HG02943 (cell line): ENCODE data around the gene VMO1.

ENCODE experiments used
- ATAC-seq: cut with Tn5 transposase; IDR thresholded peaks from one replicate; pipeline ENCODE4 v1.9.1; 2021; ENCODE audit warnings: mild to moderate bottlenecking, low read depth, moderate library complexity; ENCODE audit not compliant: unreplicated experiment

VMO1 gene

GRCh38 chr17:4766201-4766600 lies 20.0 kb downstream of the VMO1 start:
- ATAC-seq = no peak

GRCh38 chr17:4764595-4764994 lies 21.6 kb downstream of the VMO1 start:
- no peak for ATAC-seq

- ATAC-seq = no peak
These were observed 26.4 kb downstream of the VMO1 start for GRCh38 chr17:4759776-4760236.

- ATAC-seq = no peak
These were observed 32.8 kb downstream of the VMO1 start for GRCh38 chr17:4753392-4753791.

- ATAC-seq = no peak
These were observed 34.2 kb downstream of the VMO1 start for GRCh38 chr17:4751932-4752331.

- no peak for ATAC-seq
These were observed 35.6 kb downstream of the VMO1 start for GRCh38 chr17:4750606-4751005.

- no peak for ATAC-seq
These were observed 37.5 kb downstream of the VMO1 start for GRCh38 chr17:4748686-4749085.

- no peak for ATAC-seq
These were observed 38.3 kb downstream of the VMO1 start for GRCh38 chr17:4747847-4748246.

- ATAC-seq = no peak
These were observed 40.9 kb downstream of the VMO1 start for GRCh38 chr17:4744999-4745969.

- no peak for ATAC-seq
These were observed 42.3 kb downstream of the VMO1 start for GRCh38 chr17:4743898-4744297.

GRCh38 chr17:4743216-4743615 lies 42.9 kb downstream of the VMO1 start:
- no peak for ATAC-seq

GRCh38 chr17:4742629-4743028 lies 43.5 kb downstream of the VMO1 start:
- no peak for ATAC-seq

GRCh38 chr17:4742133-4742532 lies 44.0 kb downstream of the VMO1 start:
- ATAC-seq = no peak

GRCh38 chr17:4741544-4741943 lies 44.6 kb downstream of the VMO1 start:
- no peak for ATAC-seq

GRCh38 chr17:4740584-4740983 lies 45.6 kb downstream of the VMO1 start:
- no peak for ATAC-seq

GRCh38 chr17:4740025-4740351 lies 46.2 kb downstream of the VMO1 start:
- ATAC-seq = no peak

GRCh38 chr17:4739122-4740024 lies 46.8 kb downstream of the VMO1 start, which contains the start of the genes CXCL16 and ZMYND15:
TSS of gene CXCL16 (minus strand) at chr17:4739928. CDS start at chr17:4739339, 589 bp downstream.
TSS of gene ZMYND15 (plus strand) at chr17:4739833. CDS start at chr17:4740549, 716 bp downstream.
- ATAC-seq = no peak

- ATAC-seq = no peak
These were observed 47.7 kb downstream of the VMO1 start for GRCh38 chr17:4738136-4739121.

GRCh38 chr17:4735876-4736651 lies 50.1 kb downstream of the VMO1 start:
- no peak for ATAC-seq
